BE2C (cell line): ENCODE results near the gene NAPSA.
"Not testable (repeated sequence)": the region's sequence is repeated elsewhere in the genome, so short reads cannot be mapped to it uniquely, and the experiment has no call there.

Source experiments
- DNase-seq: peaks from one replicate; pipeline ENCODE4 v3.0.0-alpha.2; 2020
- H3K27me3 ChIP-seq: fragments of 250-450 bp; sonication (Bioruptor Pico); 2 replicates; pipeline ENCODE4 v1.5.1; 2020; ENCODE audit warnings: mild to moderate bottlenecking
- H3K36me3 ChIP-seq: fragments of 250-450 bp; sonication (Bioruptor Pico); 2 replicates; pipeline ENCODE4 v1.5.1; 2020; ENCODE audit warnings: mild to moderate bottlenecking
- H3K4me1 ChIP-seq: fragments of 250-450 bp; sonication (Bioruptor Pico); 2 replicates; pipeline ENCODE4 v1.5.1; 2020
- H3K4me3 ChIP-seq: 2 replicates; pipeline ENCODE4 v1.5.1; 2011; ENCODE audit warnings: low read depth, low read length
- H3K9me3 ChIP-seq: fragments of 250-450 bp; sonication (Bioruptor Pico); 2 replicates; pipeline ENCODE4 v1.5.1; 2020
- TF ChIP-seq, protein P1 (sequence below): IDR thresholded peaks from 2 replicates; pipeline ENCODE4 v1.5.1; 2012; ENCODE audit warnings: mild to moderate bottlenecking, low read depth, low read length

NAPSA gene

DNA sequence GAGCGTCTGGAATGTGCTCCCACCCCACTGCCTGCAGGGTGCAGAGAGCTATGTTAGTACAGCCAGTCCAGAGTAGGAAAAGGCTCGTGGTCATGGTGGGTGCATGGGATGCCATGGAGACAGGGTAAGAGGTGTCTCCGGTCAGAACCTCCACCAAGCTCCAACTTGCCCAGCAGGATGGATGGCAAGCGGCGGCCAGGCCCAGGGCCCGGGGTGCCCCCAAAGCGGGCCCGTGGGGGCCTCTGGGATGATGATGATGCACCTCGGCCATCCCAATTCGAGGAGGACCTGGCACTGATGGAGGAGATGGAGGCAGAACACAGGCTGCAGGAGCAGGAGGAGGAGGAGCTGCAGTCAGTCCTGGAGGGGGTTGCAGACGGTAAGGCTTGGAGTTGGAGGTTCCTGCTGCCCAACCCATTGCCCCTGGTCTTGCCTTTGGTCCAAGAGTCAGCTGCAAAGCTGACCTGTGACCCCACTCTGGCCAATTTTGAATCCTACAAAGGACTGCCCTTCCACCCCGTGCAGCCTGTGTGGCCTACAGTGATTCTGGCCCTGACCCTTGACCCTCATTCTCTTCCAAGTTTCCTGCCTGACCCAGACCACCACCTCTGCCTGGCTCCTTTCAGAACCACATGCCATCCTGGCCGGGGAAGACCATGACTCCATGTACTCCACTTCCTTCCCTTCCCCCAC, 33.4 kb upstream of the NAPSA start:
- no peaks in the 10 kb centered on the region for H3K27me3 ChIP-seq
- TF ChIP-seq, protein P1, sequence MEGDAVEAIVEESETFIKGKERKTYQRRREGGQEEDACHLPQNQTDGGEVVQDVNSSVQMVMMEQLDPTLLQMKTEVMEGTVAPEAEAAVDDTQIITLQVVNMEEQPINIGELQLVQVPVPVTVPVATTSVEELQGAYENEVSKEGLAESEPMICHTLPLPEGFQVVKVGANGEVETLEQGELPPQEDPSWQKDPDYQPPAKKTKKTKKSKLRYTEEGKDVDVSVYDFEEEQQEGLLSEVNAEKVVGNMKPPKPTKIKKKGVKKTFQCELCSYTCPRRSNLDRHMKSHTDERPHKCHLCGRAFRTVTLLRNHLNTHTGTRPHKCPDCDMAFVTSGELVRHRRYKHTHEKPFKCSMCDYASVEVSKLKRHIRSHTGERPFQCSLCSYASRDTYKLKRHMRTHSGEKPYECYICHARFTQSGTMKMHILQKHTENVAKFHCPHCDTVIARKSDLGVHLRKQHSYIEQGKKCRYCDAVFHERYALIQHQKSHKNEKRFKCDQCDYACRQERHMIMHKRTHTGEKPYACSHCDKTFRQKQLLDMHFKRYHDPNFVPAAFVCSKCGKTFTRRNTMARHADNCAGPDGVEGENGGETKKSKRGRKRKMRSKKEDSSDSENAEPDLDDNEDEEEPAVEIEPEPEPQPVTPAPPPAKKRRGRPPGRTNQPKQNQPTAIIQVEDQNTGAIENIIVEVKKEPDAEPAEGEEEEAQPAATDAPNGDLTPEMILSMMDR: no peak
- no peak for DNase-seq
- H3K9me3 ChIP-seq: no peaks in the 10 kb centered on the region
- H3K4me1 ChIP-seq: no peaks in the 10 kb centered on the region
- H3K36me3 ChIP-seq: peaks cover 37% of the 10 kb centered on the region
- no peak overlapping the region for H3K4me3 ChIP-seq

DNA sequence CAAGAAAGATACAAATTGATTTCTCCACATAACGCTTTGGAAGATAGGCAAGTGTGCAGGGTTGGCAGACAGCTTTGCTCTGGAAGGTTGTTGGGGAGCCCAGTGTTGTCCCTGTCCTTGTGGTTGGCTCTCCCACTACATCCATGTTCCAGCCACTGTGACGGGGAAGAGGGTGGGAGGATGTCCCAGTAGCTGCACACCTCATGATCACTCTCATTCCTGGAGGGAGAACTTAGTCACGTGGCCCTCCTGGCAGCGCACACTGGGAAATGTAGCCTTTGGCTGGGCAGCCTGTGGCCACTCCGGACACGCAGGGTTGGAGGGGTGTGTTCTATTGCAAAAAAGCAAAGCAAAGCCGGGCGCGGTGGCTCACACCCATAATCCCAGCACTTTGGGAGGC, 28.6 kb upstream of the NAPSA start:
- Histone ChIP-seq H3K27me3 (no peaks in the 10 kb centered on the region), H3K36me3 (peaks cover 30% of the 10 kb centered on the region)
- DNase-seq: no peak

DNA sequence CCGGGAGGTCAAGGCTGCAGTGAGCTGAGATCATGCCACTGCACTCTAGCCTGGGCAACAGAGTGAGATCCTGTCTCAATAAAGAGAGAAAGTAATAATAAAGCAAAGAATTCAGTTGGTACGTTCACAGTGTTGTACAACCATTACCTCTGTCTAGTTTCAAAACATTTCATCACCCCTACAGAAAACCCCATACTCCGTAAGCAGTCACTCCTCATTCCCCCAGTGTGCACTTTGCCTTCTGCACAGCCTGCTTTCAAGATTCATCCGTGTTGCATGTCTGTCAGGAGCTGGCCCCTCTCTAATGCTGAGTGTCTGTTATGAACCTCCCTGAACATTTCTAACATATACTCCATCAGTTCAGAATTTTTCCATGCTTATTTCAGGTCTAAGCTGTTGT, 28.1 kb upstream of the NAPSA start:
- Histone ChIP-seq H3K4me1 (no peaks in the 10 kb centered on the region), H3K36me3 (peaks cover 25% of the 10 kb centered on the region), H3K27me3 (no peaks in the 10 kb centered on the region), H3K9me3 (no peaks in the 10 kb centered on the region; the same call in 1 of the 2 replicates), H3K4me3 (no peak overlapping the region)
- no peak for DNase-seq
- TF ChIP-seq, protein P1: no peak

More for the DNA sequence above, 28.6 kb upstream of the NAPSA start:
- Histone ChIP-seq H3K9me3 (no peaks in the 10 kb centered on the region; the same call in 1 of the 2 replicates), H3K4me3 (no peak overlapping the region), H3K4me1 (no peaks in the 10 kb centered on the region)
- TF ChIP-seq, protein P1: no peak

DNA sequence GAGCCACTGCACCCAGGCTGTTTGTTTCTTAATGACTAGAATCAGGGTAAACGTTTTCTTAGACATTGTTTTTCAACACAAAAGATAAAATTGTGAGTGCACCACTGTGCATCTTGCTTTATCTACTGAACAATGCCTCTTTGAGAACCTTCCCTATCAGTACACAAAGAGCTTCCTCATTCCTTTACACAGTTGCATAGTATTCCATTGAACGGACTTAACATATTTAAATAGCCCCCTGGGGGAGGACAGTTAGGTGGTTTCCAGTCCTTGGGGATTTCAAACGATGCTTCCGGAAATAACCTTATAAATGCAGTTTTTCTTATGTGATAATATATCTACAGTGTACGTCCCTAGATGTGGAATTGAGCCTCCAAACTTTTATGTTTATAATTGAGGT, 27.3 kb upstream of the NAPSA start:
- DNase-seq: no peak
- H3K9me3 ChIP-seq: no peaks in the 10 kb centered on the region; the same call in 1 of the 2 replicates
- H3K36me3 ChIP-seq: peaks cover 26% of the 10 kb centered on the region
- TF ChIP-seq, protein P1: no peak
- H3K27me3 ChIP-seq: no peaks in the 10 kb centered on the region
- H3K4me1 ChIP-seq: no peaks in the 10 kb centered on the region
- H3K4me3 ChIP-seq: no peak overlapping the region

DNA sequence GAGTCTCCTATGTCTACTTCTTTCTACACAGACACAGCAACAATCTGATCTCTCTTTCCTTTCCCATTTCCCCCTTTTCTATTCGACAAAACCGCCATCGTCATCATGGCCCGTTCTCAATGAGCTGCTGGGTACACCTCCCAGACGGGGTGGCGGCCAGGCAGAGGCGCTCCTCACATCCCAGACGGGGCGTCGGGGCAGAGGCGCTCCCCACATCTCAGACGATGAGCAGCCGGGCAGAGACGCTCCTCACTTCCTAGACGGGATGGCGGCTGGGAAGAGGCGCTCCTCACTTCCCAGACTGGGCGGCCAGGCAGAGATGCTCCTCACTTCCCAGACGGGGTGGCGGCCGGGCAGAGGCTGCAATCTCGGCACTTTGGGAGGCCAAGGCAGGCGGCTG, 25.5 kb upstream of the NAPSA start:
- H3K4me3 ChIP-seq, H3K4me1 ChIP-seq, DNase-seq, H3K27me3 ChIP-seq, H3K9me3 ChIP-seq: not testable (repeated sequence)
- H3K36me3 ChIP-seq: peaks cover 43% of the 10 kb centered on the region

DNA sequence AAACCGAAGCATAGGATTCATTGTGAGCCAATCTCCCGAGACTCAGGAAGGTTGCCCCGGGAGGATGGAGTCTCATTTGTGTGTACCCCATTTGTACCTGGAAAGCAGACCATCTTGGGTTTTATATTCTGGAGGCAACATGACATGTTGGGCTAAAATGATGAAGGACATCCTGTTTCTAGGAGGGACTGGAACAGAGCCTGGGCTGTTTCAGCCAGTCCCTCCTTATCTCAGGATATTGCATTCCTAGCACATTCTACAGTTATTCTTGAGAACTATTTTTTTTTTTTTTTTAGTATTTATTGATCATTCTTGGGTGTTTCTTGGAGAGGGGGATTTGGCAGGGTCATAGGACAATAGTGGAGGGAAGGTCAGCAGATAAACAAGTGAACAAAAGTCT, 24.9 kb upstream of the NAPSA start:
- not testable (repeated sequence) for H3K4me1 ChIP-seq, H3K27me3 ChIP-seq, DNase-seq, H3K9me3 ChIP-seq, H3K4me3 ChIP-seq
- H3K36me3 ChIP-seq: peaks cover 46% of the 10 kb centered on the region

DNA sequence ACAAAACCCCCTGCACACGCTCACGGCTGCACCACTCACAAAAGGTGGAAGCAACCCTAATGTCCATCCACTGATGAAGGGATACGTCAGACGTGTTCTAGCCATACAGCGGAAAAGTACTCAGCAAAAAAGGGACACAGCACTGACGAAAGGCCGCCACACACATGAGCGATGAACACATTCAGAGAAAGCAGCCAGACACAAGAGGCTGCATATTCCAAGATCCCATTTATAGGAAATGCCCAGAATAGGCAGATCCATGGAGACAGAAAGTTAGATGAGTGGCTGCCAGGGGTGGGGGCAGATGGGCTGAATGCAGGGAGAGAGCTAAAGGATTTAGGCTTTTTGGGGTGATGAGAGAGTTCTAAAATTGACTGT, 22.4 kb upstream of the NAPSA start:
- no peaks in the 10 kb centered on the region for H3K4me1 ChIP-seq
- DNase-seq: no peak
- H3K27me3 ChIP-seq: no peaks in the 10 kb centered on the region
- H3K36me3 ChIP-seq: peaks cover 39% of the 10 kb centered on the region
- H3K4me3 ChIP-seq: no peak overlapping the region
- TF ChIP-seq, protein P1: no peak
- no peaks in the 10 kb centered on the region; the same call in 1 of the 2 replicates for H3K9me3 ChIP-seq
